ENCODE measurements around the gene MORN4.

MORN4 gene

GRCh38 chr10:97580421-97581367 is 52.6 kb downstream of the MORN4 start:
- no peak overlapping the region for H3K27ac ChIP-seq (ENCODE audit: extremely low read depth, low read depth, low read length)
- H3K4me1 ChIP-seq (ENCODE audit: control insufficient read depth, insufficient read depth, low read length): peaks cover 3% of the 10 kb centered on the region; the same call in 1 of the 2 replicates
- H3K36me3 ChIP-seq (ENCODE audit: control insufficient read depth in 2 of 2, insufficient read depth in 1 of 2, low read length in 2 of 2): no peaks in the 10 kb centered on the region
- TF ChIP-seq ZNF366 (tag by site-specific recombination; conservative IDR thresholded peaks at IDR 0.05) (no peak), ZNF610 (tag by site-specific recombination; IDR thresholded peaks at IDR 0.05; ENCODE audit: borderline replicate concordance) (no peak), ZNF555 (tag by site-specific recombination; conservative IDR thresholded peaks at IDR 0.05) (no peak), ZIC2 (tag by site-specific recombination; IDR thresholded peaks at IDR 0.05) (peak; percentile 56), SP2 (tag by site-specific recombination; IDR thresholded peaks at IDR 0.05) (no peak), SCRT2 (tag by site-specific recombination; IDR thresholded peaks at IDR 0.05) (peak; percentile 75; the same call in 1 of the 2 replicates)
- POLR2A ChIA-PET: no interaction called here
- H3K4me3 ChIP-seq (ENCODE audit: low read depth, low read length): no peak overlapping the region
- CTCF ChIA-PET: interaction anchor here (0.5 kb wide), 1 partner anchor 12 kb away, joined by 4 read pairs; no protein-coding TSS in a partner anchor
- no peaks in the 10 kb centered on the region for H3K9me3 ChIP-seq (ENCODE audit: control insufficient read depth, insufficient read depth, low read depth, low read length)

- ChIA-PET CTCF (no interaction called here), POLR2A (no interaction called here)
- Histone ChIP-seq H3K27ac (ENCODE audit: extremely low read depth, low read depth, low read length) (no peak overlapping the region), H3K4me1 (ENCODE audit: control insufficient read depth, insufficient read depth, low read length) (peaks cover 6% of the 10 kb centered on the region; the same call in 1 of the 2 replicates), H3K4me3 (ENCODE audit: low read depth, low read length) (no peak overlapping the region), H3K36me3 (ENCODE audit: control insufficient read depth in 2 of 2, insufficient read depth in 1 of 2, low read length in 2 of 2) (no peaks in the 10 kb centered on the region), H3K9me3 (ENCODE audit: control insufficient read depth, insufficient read depth, low read depth, low read length) (no peaks in the 10 kb centered on the region)
- TF ChIP-seq ZBTB1 (tag by site-specific recombination; IDR thresholded peaks at IDR 0.05): no peak
- TF ChIP-seq ZNF169 (tag by site-specific recombination; IDR thresholded peaks at IDR 0.05): no peak
- TF ChIP-seq ZNF449 (tag by site-specific recombination; IDR thresholded peaks at IDR 0.05): no peak
- TF ChIP-seq GFI1B (tag by site-specific recombination; IDR thresholded peaks at IDR 0.05): no peak
- TF ChIP-seq ZNF530 (tag by site-specific recombination; IDR thresholded peaks at IDR 0.05; ENCODE audit: low read depth): no peak
- TF ChIP-seq ZNF621 (tag by site-specific recombination; IDR thresholded peaks at IDR 0.05): no peak
- TF ChIP-seq ZNF580 (tag by site-specific recombination; IDR thresholded peaks at IDR 0.05): no peak
- no peak for TF ChIP-seq ZNF791 (tag by site-specific recombination; IDR thresholded peaks at IDR 0.05)
- no peak for TF ChIP-seq KLF10 (tag by site-specific recombination; IDR thresholded peaks at IDR 0.05)
- no peak for TF ChIP-seq ZNF658 (tag by site-specific recombination; IDR thresholded peaks at IDR 0.05)
- no peak for TF ChIP-seq TRIM28 (IDR thresholded peaks at IDR 0.05; ENCODE audit: borderline replicate concordance, low read length)
- no peak for TF ChIP-seq ZNF23 (tag by site-specific recombination; IDR thresholded peaks at IDR 0.05; ENCODE audit: borderline replicate concordance)
- TF ChIP-seq ZNF18 (tag by site-specific recombination; IDR thresholded peaks at IDR 0.05): no peak
Observed at GRCh38 chr10:97578171-97578844, 55.0 kb downstream of the MORN4 start.
